Spleen (tissue), 11 donors: Measurements from ENCODE around the gene MUC3A. TPM values are rescaled to one million over a fixed set of nuclear protein-coding genes. Genes with fewer than 3 reads are reported as not detected.

Experiments used
- DNase-seq: peaks from one replicate; pipeline ENCODE4 v3.0.0-alpha.2; 2020
- H3K27ac ChIP-seq, 8 donors: fragments of 200-600 bp; sonication (generic) in 7 of 8; 1 replicate in 4 of 8; 2 replicates in 4 of 8; pipeline versions ENCODE4 v1.5.0 to v1.8.0; 2016 to 2021; ENCODE audit warnings: inconsistent platforms in 4 of 8, mild to moderate bottlenecking in 4 of 8, moderate library complexity in 1 of 8
- H3K27me3 ChIP-seq, 7 donors: fragments of 200-600 bp; sonication (generic) in 6 of 7; replicated peaks in 1 of 7; 1 replicate in 4 of 7; 2 replicates in 3 of 7; pipeline versions ENCODE4 v1.5.0 to v1.8.0; 2016 to 2021; ENCODE audit warnings: inconsistent platforms in 3 of 7, mild to moderate bottlenecking in 1 of 7
- H3K36me3 ChIP-seq, 6 donors: fragments of 200-600 bp; sonication (generic) in 5 of 6; 1 replicate in 4 of 6; 2 replicates in 2 of 6; pipeline versions ENCODE4 v1.5.0 to v1.8.0; 2016 to 2021; ENCODE audit warnings: inconsistent platforms in 2 of 6
- H3K4me1 ChIP-seq, 6 donors: fragments of 200-600 bp; sonication (generic) in 5 of 6; 1 replicate in 3 of 6; 2 replicates in 3 of 6; pipeline versions ENCODE4 v1.5.0 to v1.8.0; 2016 to 2021; ENCODE audit warnings: inconsistent platforms in 3 of 6
- H3K4me3 ChIP-seq, 8 donors: fragments of 200-600 bp; sonication (generic) in 7 of 8; 1 replicate in 4 of 8; 2 replicates in 4 of 8; pipeline versions ENCODE4 v1.5.0 to v1.8.0; 2016 to 2021; ENCODE audit warnings: inconsistent platforms in 4 of 8, mild to moderate bottlenecking in 4 of 8, moderate library complexity in 2 of 8
- H3K9me3 ChIP-seq, 8 donors: fragments of 200-600 bp; sonication (generic) in 7 of 8; 1 replicate in 4 of 8; 2 replicates in 4 of 8; pipeline versions ENCODE4 v1.5.0 to v1.8.0; 2016 to 2021; ENCODE audit warnings: inconsistent platforms in 4 of 8
- CTCF ChIP-seq, 11 experiments: fragments of 200-600 bp in 7 of 11; fragments of 450-650 bp in 4 of 11; sonication (generic) in 4 of 11; IDR thresholded peaks in 8 of 11; conservative IDR thresholded peaks in 3 of 11; 1 replicate in 7 of 11; 2 replicates in 4 of 11; pipeline versions ENCODE4 v1.4.0 to v1.8.0; 2016 to 2021; ENCODE audit warnings: antibody characterized with exemption in 11 of 11, inconsistent platforms in 4 of 11, mild to moderate bottlenecking in 1 of 11
- POLR2A ChIP-seq, 3 donors: fragments of 450-650 bp; IDR thresholded peaks; one replicate each; pipeline ENCODE4 v1.5.1; 2017; ENCODE audit warnings: antibody characterized with exemption in 3 of 3, mild to moderate bottlenecking in 1 of 3
- POLR2AphosphoS5 ChIP-seq, 3 donors: sonication (generic); formaldehyde crosslinking; IDR thresholded peaks; one replicate each; pipeline ENCODE4 v1.5.1; 2017; ENCODE audit warnings: antibody characterized with exemption in 3 of 3
- WGBS, 5 donors: extraction: QIAGEN DNeasy Blood & Tissue Kit in 3 of 5; methylation state at CpG; one replicate each; pipeline versions ENCODE4 v1.1.5 to v1.1.7; 2013 to 2018; 5-methylcytosine and 5-hydroxymethylcytosine counted together
- intact Hi-C: fragments of 100-400 bp; cut with DNase I; formaldehyde crosslinking; loops from one replicate; pipeline ENCODE4 v1.15.0; 2023; ENCODE audit warnings: low total_unique reads
- polyA plus RNA-seq, 3 donors: library from polyadenylated mRNA; stranded (reverse); fragments of 200-250 nt; gene quantifications; one replicate each; pipeline ENCODE4 v1.2.1, GENCODE V29; 2013
- total RNA-seq, 7 donors: library from RNA; depleted of rRNA in 3 of 7; stranded (reverse); fragments of >200 nt in 3 of 7; fragmentation: NEBNext Ultra II Directional in 4 of 7; extraction: Animal tissue kit (Norgen Biotek cat#: 25700) in 4 of 7; gene quantifications; one replicate each; pipeline versions ENCODE4 v1.1.0 to v1.2.1, GENCODE V29; 2016 to 2021
- donor health status: healthy with polysubstance abuse.
- donor health status: DM: no; HTN: no; CAD: no; lungs with moderate emphysema.
- donor health status: DM: no; HTN: no; CAD: no.
- donor health status: Bipolar disorder and iron deficiency.
- donor health status: healthy.
- donor health status: DM: no; HTN: no; CAD: no.
- donor health status: DM: yes; HTN: yes; CAD: no.

MUC3A gene
- total and polyA plus RNA-seq, 10 donors, result 0.07 to 0.73 (median 0.28) TPM

DNA sequence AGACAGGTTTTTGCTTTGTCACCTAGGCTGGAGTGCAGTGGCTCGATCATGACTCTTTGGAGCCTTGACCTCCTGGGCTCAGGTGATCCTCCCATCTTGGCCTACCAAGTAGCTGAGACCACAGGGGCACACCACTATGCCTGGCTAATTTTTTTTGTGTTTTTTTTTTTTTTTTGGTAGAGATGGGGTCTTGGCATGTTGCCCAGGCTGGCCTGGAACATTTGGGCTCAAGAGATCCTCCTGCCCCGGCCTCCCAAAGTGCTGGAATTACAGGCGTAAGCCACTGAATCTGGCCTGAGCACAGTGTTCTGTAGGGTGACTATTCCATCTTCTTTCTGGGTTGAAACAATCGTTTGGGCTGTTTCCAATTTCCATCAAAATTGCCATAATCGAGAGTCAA lies 1.5 kb upstream of the MUC3A start:
- TF ChIP-seq POLR2A (IDR thresholded peaks at IDR 0.05), result no peak
- TF ChIP-seq POLR2AphosphoS5 (IDR thresholded peaks at IDR 0.05), result no peak
- no peak for TF ChIP-seq CTCF (IDR thresholded peaks at IDR 0.05 in 8 of 11, conservative IDR thresholded peaks at IDR 0.05 in 3 of 11)
- Histone ChIP-seq H3K27me3 (peaks cover 0 to 84% (median 23%) of the 10 kb centered on the region in 7 donors), H3K4me3 (no peak overlapping the region), H3K36me3 (no peaks in the 10 kb centered on the region), H3K27ac (no peak overlapping the region), H3K4me1 (peaks cover 0 to 9% (median 0%) of the 10 kb centered on the region in 6 donors), H3K9me3 (peaks cover 0 to 5% (median 0%) of the 10 kb centered on the region in 8 donors)
- DNase-seq, result no peak
- WGBS, 5 donors, result 81 to 89% (median 89%) methylated on average over 5 of the region's 5 CpGs
- intact Hi-C loops, result no loop called here

DNA sequence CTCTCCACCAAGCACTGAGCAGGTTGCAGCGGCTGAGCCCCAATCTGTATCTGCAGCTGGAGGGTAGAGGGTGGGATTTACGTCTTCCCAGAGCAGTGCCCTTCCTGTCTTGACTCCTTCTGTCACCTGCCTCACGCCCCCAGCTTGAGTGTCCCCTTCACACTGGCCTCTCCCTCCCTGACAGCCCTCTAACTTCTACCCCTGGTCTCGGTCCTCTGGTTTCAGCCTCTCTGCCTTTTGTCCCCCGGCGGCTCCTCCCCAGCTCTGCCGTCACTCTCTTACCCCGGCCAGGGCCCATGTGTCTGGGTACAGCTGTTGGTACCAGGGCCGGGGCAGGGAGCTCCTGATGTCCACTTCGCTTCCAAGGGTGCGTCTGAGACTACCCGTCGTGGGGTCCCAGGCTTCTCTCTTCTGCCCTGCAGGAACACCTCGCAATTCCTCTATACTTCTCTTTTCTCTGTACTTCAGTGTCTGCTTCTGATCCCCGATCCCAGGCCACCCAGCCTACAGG lies 654 bp downstream of the MUC3A start:
- 35 to 45% (median 43%) methylated on average over 15 of the region's 15 CpGs for WGBS, 5 donors
- H3K27me3 ChIP-seq, result peaks cover 0 to 81% (median 23%) of the 10 kb centered on the region in 7 donors
- H3K27ac ChIP-seq, result no peak overlapping the region
- peaks cover 0 to 9% (median 0%) of the 10 kb centered on the region in 6 donors for H3K4me1 ChIP-seq
- H3K4me3 ChIP-seq, result peak overlapping the region in 1 of 8 donors; percentile 44
- no peak for TF ChIP-seq POLR2A (IDR thresholded peaks at IDR 0.05)
- TF ChIP-seq CTCF (IDR thresholded peaks at IDR 0.05 in 8 of 11, conservative IDR thresholded peaks at IDR 0.05 in 3 of 11), result no peak
- TF ChIP-seq POLR2AphosphoS5 (IDR thresholded peaks at IDR 0.05), result no peak
- no peaks in the 10 kb centered on the region for H3K36me3 ChIP-seq
- H3K9me3 ChIP-seq, result no peaks in the 10 kb centered on the region
- intact Hi-C loops, result no loop called here
- peak; percentile 63 for DNase-seq

DNA sequence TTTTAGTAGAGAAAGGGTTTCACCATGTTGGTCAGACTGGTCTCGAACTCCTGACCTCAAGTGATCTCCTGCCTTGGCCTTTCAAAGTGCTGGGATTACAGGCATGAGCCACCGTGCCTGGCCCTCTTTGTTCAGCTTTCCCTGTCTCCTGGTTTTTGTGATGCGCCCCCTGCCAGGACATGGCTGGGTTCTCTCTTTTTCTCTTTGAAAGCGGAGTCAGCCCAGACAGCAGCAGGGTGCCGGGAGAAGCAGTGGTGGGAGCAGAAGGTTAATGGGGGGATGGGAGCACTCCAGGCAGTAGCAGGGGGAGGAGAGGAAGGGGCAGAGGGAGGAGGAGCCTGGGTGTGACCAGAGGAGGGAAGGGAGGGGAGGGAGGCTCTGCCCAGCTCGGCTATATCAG lies 1.8 kb downstream of the MUC3A start:
- intact Hi-C loops, result no loop called here
- no peaks in the 10 kb centered on the region for H3K9me3 ChIP-seq
- TF ChIP-seq CTCF (IDR thresholded peaks at IDR 0.05 in 8 of 11, conservative IDR thresholded peaks at IDR 0.05 in 3 of 11), result no peak
- no peak for TF ChIP-seq POLR2AphosphoS5 (IDR thresholded peaks at IDR 0.05)
- no peak for TF ChIP-seq POLR2A (IDR thresholded peaks at IDR 0.05)
- WGBS, 5 donors, result 19 to 39% (median 32%) methylated on average over 6 of the region's 6 CpGs
- H3K4me1 ChIP-seq, result peaks cover 0 to 9% (median 0%) of the 10 kb centered on the region in 6 donors
- H3K27me3 ChIP-seq, result peaks cover 0 to 79% (median 23%) of the 10 kb centered on the region in 7 donors
- DNase-seq, result no peak
- H3K36me3 ChIP-seq, result no peaks in the 10 kb centered on the region
- no peak overlapping the region for H3K4me3 ChIP-seq
- no peak overlapping the region for H3K27ac ChIP-seq

DNA sequence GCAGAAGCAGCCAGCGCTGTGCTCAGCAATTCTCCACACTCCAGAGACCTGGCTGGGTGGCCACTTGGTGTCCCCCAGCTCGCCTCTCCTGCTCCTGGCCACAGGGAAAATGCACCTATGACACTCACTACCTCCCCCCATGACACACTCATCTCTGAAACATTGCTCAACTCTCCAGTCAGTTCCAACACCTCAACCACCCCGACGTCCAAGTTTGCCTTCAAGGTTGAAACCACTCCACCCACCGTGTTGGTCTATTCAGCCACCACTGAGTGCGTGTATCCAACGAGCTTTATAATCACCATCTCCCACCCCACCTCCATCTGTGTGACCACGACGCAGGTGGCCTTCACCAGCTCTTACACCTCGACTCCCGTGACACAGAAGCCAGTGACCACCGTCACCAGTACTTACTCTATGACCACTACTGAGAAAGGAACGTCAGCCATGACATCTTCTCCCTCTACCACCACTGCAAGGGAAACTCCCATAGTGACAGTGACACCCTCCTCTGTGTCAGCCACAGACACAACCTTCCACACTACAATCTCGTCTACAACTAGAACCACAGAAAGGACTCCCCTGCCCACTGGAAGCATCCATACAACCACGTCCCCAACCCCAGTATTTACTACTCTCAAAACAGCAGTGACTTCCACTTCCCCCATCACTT lies 2.7 kb downstream of the MUC3A start:
- no peaks in the 10 kb centered on the region for H3K36me3 ChIP-seq
- H3K4me1 ChIP-seq, result peaks cover 0 to 9% (median 0%) of the 10 kb centered on the region in 6 donors
- peak; percentile 30 for DNase-seq
- no peak overlapping the region for H3K4me3 ChIP-seq
- peaks cover 0 to 86% (median 23%) of the 10 kb centered on the region in 7 donors for H3K27me3 ChIP-seq
- H3K9me3 ChIP-seq, result no peaks in the 10 kb centered on the region
- WGBS, 5 donors, result 63 to 70% (median 68%) methylated on average over 15 of the region's 15 CpGs
- TF ChIP-seq CTCF (IDR thresholded peaks at IDR 0.05 in 8 of 11, conservative IDR thresholded peaks at IDR 0.05 in 3 of 11) (no peak), POLR2A (IDR thresholded peaks at IDR 0.05) (no peak), POLR2AphosphoS5 (IDR thresholded peaks at IDR 0.05) (no peak)
- intact Hi-C loops, result no loop called here
- no peak overlapping the region for H3K27ac ChIP-seq
